CD4-positive, alpha-beta memory T cell (primary cell): ENCODE measurements around the gene NUP188. TPM values are rescaled to one million over a fixed set of nuclear protein-coding genes. Genes with fewer than 3 reads are reported as not detected.
A peak's percentile ranks its signal among the peaks of the same experiment; 100 is the strongest.

Source experiments
- CTCF ChIA-PET: fragments of 350-600 bp; sonication (Branson Sonifier 250); formaldehyde crosslinking; loops from one replicate; lab custom pipeline; 2021; ENCODE audit warnings: inconsistent platforms; ENCODE audit not compliant: partially characterized antibody; lab: Charles Lee
- POLR2A ChIA-PET: fragments of 350-600 bp; sonication (Branson Sonifier 250); formaldehyde crosslinking; loops from one replicate; lab custom pipeline; 2021; ENCODE audit not compliant: partially characterized antibody; lab: Charles Lee
- DNase-seq, 5 donors: peaks; one replicate each; pipeline versions ENCODE4 v3.0.0 to v3.0.0-alpha.2; 2020 to 2022; ENCODE audit warnings: mixed read lengths in 1 of 5
- H3K27ac ChIP-seq: one replicate; pipeline ENCODE4 v1.7.0; 2013; ENCODE audit warnings: low read depth, low read length
- H3K27me3 ChIP-seq: 2 replicates; pipeline ENCODE4 v1.7.0; 2013; ENCODE audit warnings: mild to moderate bottlenecking, low read length, moderate library complexity; ENCODE audit not compliant: insufficient read depth
- H3K36me3 ChIP-seq: 2 replicates; pipeline ENCODE4 v1.7.0; 2013; ENCODE audit warnings: mild to moderate bottlenecking, low read length, moderate library complexity; ENCODE audit not compliant: insufficient read depth
- H3K4me1 ChIP-seq: 2 replicates; pipeline ENCODE4 v1.7.0; 2013; ENCODE audit warnings: mild to moderate bottlenecking, low read length, moderate library complexity; ENCODE audit not compliant: insufficient read depth
- H3K4me3 ChIP-seq, 2 donors: one replicate each; pipeline ENCODE4 v1.7.0; 2013; ENCODE audit warnings: low read length in 2 of 2, mild to moderate bottlenecking in 1 of 2
- H3K9me3 ChIP-seq, 2 donors: one replicate each; pipeline ENCODE4 v1.7.0; 2013; ENCODE audit warnings: low read length in 2 of 2, control low read depth in 1 of 2; ENCODE audit not compliant: control insufficient read depth in 1 of 2
- H3K27ac Mint-ChIP-seq, 7 donors: one replicate each; pipeline ENCODE4 v1.8.0; 2020 to 2021; ENCODE audit warnings: mixed read lengths in 7 of 7, mild to moderate bottlenecking in 6 of 7, inconsistent platforms in 3 of 7, moderate library complexity in 3 of 7
- H3K27me3 Mint-ChIP-seq, 2 donors: one replicate each; pipeline ENCODE4 v1.8.0; 2020 to 2021; ENCODE audit warnings: mixed read lengths in 2 of 2
- H3K36me3 Mint-ChIP-seq, 2 donors: one replicate each; pipeline ENCODE4 v1.8.0; 2020 to 2021; ENCODE audit warnings: mixed read lengths in 2 of 2, inconsistent platforms in 1 of 2, mild to moderate bottlenecking in 1 of 2
- H3K4me1 Mint-ChIP-seq, 4 donors: one replicate each; pipeline ENCODE4 v1.8.0; 2020 to 2021; ENCODE audit warnings: mixed read lengths in 4 of 4, mild to moderate bottlenecking in 1 of 4
- H3K4me3 Mint-ChIP-seq, 8 donors: one replicate each; pipeline ENCODE4 v1.8.0; 2020 to 2021; ENCODE audit warnings: mixed read lengths in 8 of 8, mild to moderate bottlenecking in 7 of 8, moderate library complexity in 6 of 8, inconsistent platforms in 3 of 8
- H3K9me3 Mint-ChIP-seq, 8 donors: one replicate each; pipeline ENCODE4 v1.8.0; 2020 to 2021; ENCODE audit warnings: mixed read lengths in 8 of 8, mild to moderate bottlenecking in 5 of 8, inconsistent platforms in 3 of 8, moderate library complexity in 1 of 8
- intact Hi-C: fragments of 100-400 bp; cut with micrococcal nuclease; formaldehyde crosslinking; loops from one replicate; pipeline ENCODE4 v1.15.1; 2023
- polyA plus RNA-seq, 2 donors: library from polyadenylated mRNA; unstranded; fragments of 300-500 nt; fragmentation: Illumina TruSeq; gene quantifications; one replicate each; pipeline ENCODE4 v1.2.3, GENCODE V29; 2021
- total RNA-seq, 2 experiments: library from RNA; stranded (reverse); gene quantifications; one replicate each; pipeline ENCODE4 v1.2.3, GENCODE V29; 2021

The NUP188 gene
- total and polyA plus RNA-seq, 4 experiments from 2014 or later: 27.2 to 70.8 (median 54.8) TPM

GRCh38 chr9:128901822-128902221, 45.7 kb upstream of the NUP188 start:
- Mint-ChIP-seq H3K36me3 (peaks cover 11 to 12% of the 10 kb centered on the region in 2 donors), H3K27ac (peak overlapping the region; percentile 84 to 99 (median 98)), H3K4me1 (peaks cover 37 to 80% (median 62%) of the 10 kb centered on the region in 4 donors), H3K9me3 (no peaks in the 10 kb centered on the region), H3K27me3 (no peaks in the 10 kb centered on the region), H3K4me3 (peak overlapping the region; percentile 76 to 87 (median 84))
- ChIA-PET CTCF (interaction anchor here (2.6 to 2.7 kb wide), 2 partner anchors 20 to 26 kb away, joined by 7 to 15 read pairs; partner anchors contain the start of genes KYAT1 and LRRC8A), POLR2A (interaction anchor here (0.6 to 12.5 kb wide), 16 partner anchors 8 to 349 kb away, joined by 3 to 110 read pairs (median 6); partner anchors contain the start of genes DOLK, ENDOG, KYAT1 and LRRC8A)
- Histone ChIP-seq H3K4me3 (peak overlapping the region; percentile 14 to 19), H3K4me1 (peaks cover 91% of the 10 kb centered on the region), H3K36me3 (peaks cover 5% of the 10 kb centered on the region), H3K27ac (peak overlapping the region; percentile 76), H3K27me3 (no peaks in the 10 kb centered on the region), H3K9me3 (no peaks in the 10 kb centered on the region)
- DNase-seq: no peak
- intact Hi-C loops: loop anchor here (1.0 kb wide), 2 partner anchors 20 to 26 kb away; partner anchors contain the start of gene LRRC8A

- peaks cover 5% of the 10 kb centered on the region for H3K36me3 ChIP-seq
- Mint-ChIP-seq H3K9me3 (no peaks in the 10 kb centered on the region), H3K27me3 (no peaks in the 10 kb centered on the region), H3K27ac (peak overlapping the region; percentile 84 to 99 (median 98)), H3K4me3 (peak overlapping the region; percentile 76 to 87 (median 84)), H3K36me3 (peaks cover 12 to 15% of the 10 kb centered on the region in 2 donors), H3K4me1 (peaks cover 35 to 83% (median 65%) of the 10 kb centered on the region in 4 donors)
- no peaks in the 10 kb centered on the region for H3K9me3 ChIP-seq
- POLR2A ChIA-PET: interaction anchor here (0.5 to 12.5 kb wide), 17 partner anchors 8 to 349 kb away, joined by 3 to 110 read pairs (median 5); partner anchors contain the start of genes DOLK, ENDOG, KYAT1 and LRRC8A
- peak; percentile 85 to 92 (median 88) for DNase-seq
- no peaks in the 10 kb centered on the region for H3K27me3 ChIP-seq
- CTCF ChIA-PET: interaction anchor here (2.6 to 2.7 kb wide), 2 partner anchors 20 to 25 kb away, joined by 7 to 15 read pairs; partner anchors contain the start of genes KYAT1 and LRRC8A
- H3K4me3 ChIP-seq: peak overlapping the region; percentile 14 to 45
- H3K4me1 ChIP-seq: peaks cover 87% of the 10 kb centered on the region
- H3K27ac ChIP-seq: peak overlapping the region; percentile 76
- intact Hi-C loops: loop anchor here (1.0 kb wide), 2 partner anchors 20 to 26 kb away; partner anchors contain the start of gene LRRC8A
These were observed 45.0 kb upstream of the NUP188 start for GRCh38 chr9:128902351-128903078.

GRCh38 chr9:128903079-128903461, 44.4 kb upstream of the NUP188 start:
- intact Hi-C loops: no loop called here
- H3K36me3 ChIP-seq: peaks cover 11% of the 10 kb centered on the region

GRCh38 chr9:128903871-128904620, 43.5 kb upstream of the NUP188 start:
- Histone ChIP-seq H3K36me3 (peaks cover 21% of the 10 kb centered on the region), H3K4me1 (peaks cover 72% of the 10 kb centered on the region), H3K27me3 (no peaks in the 10 kb centered on the region), H3K4me3 (no peak overlapping the region), H3K9me3 (no peaks in the 10 kb centered on the region), H3K27ac (peak overlapping the region; percentile 76)
- peak overlapping the region in 3 of 8 donors; percentile 31 to 59 (median 39) for H3K4me3 Mint-ChIP-seq
- ChIA-PET CTCF (no interaction called here), POLR2A (interaction anchor here (1.2 kb wide), 1 partner anchor 134 kb away, joined by 3 read pairs; no protein-coding TSS in a partner anchor)
- H3K9me3 Mint-ChIP-seq: no peaks in the 10 kb centered on the region
- intact Hi-C loops: no loop called here
- no peak for DNase-seq
- peaks cover 30 to 84% (median 57%) of the 10 kb centered on the region in 4 donors for H3K4me1 Mint-ChIP-seq
- no peaks in the 10 kb centered on the region for H3K27me3 Mint-ChIP-seq
- peaks cover 17 to 22% of the 10 kb centered on the region in 2 donors for H3K36me3 Mint-ChIP-seq
- H3K27ac Mint-ChIP-seq: peak overlapping the region; percentile 84 to 99 (median 91)

More at GRCh38 chr9:128903079-128903461, 44.4 kb upstream of the NUP188 start:
- H3K9me3 Mint-ChIP-seq: no peaks in the 10 kb centered on the region
- peaks cover 14 to 19% of the 10 kb centered on the region in 2 donors for H3K36me3 Mint-ChIP-seq
- peaks cover 82% of the 10 kb centered on the region for H3K4me1 ChIP-seq
- DNase-seq: no peak
- H3K4me3 ChIP-seq: peak overlapping the region in 1 of 2 donors; percentile 45
- H3K27me3 ChIP-seq: no peaks in the 10 kb centered on the region
- ChIA-PET CTCF (interaction anchor here (2.6 kb wide), 1 partner anchor 25 kb away, joined by 15 read pairs; no protein-coding TSS in a partner anchor), POLR2A (interaction anchor here (0.6 to 12.5 kb wide), 10 partner anchors 9 to 125 kb away, joined by 3 to 110 read pairs (median 7); partner anchors contain the start of genes DOLK, ENDOG, KYAT1 and LRRC8A)
- no peaks in the 10 kb centered on the region for H3K9me3 ChIP-seq
- peak overlapping the region in 7 of 8 donors; percentile 76 to 87 (median 83) for H3K4me3 Mint-ChIP-seq
- H3K27ac ChIP-seq: peak overlapping the region; percentile 76
- peaks cover 33 to 84% (median 63%) of the 10 kb centered on the region in 4 donors for H3K4me1 Mint-ChIP-seq
- no peaks in the 10 kb centered on the region for H3K27me3 Mint-ChIP-seq
- peak overlapping the region; percentile 84 to 99 (median 98) for H3K27ac Mint-ChIP-seq

GRCh38 chr9:128905964-128906363, 41.5 kb upstream of the NUP188 start:
- POLR2A ChIA-PET: no interaction called here
- peaks cover 64% of the 10 kb centered on the region for H3K4me1 ChIP-seq
- H3K27ac Mint-ChIP-seq: peak overlapping the region in 6 of 7 donors; percentile 19 to 83 (median 69)
- no peaks in the 10 kb centered on the region for H3K27me3 ChIP-seq
- no peak for DNase-seq
- H3K4me3 Mint-ChIP-seq: no peak overlapping the region
- CTCF ChIA-PET: no interaction called here
- no peak overlapping the region for H3K27ac ChIP-seq
- no peaks in the 10 kb centered on the region for H3K9me3 Mint-ChIP-seq
- H3K36me3 ChIP-seq: peaks cover 38% of the 10 kb centered on the region
- H3K9me3 ChIP-seq: no peaks in the 10 kb centered on the region
- H3K36me3 Mint-ChIP-seq: peaks cover 25 to 32% of the 10 kb centered on the region in 2 donors
- H3K4me3 ChIP-seq: no peak overlapping the region
- peaks cover 19 to 81% (median 48%) of the 10 kb centered on the region in 4 donors for H3K4me1 Mint-ChIP-seq
- no peaks in the 10 kb centered on the region for H3K27me3 Mint-ChIP-seq
- intact Hi-C loops: no loop called here

- ChIA-PET POLR2A (no interaction called here), CTCF (no interaction called here)
- intact Hi-C loops: no loop called here
- Mint-ChIP-seq H3K27me3 (no peaks in the 10 kb centered on the region), H3K4me3 (peak overlapping the region in 1 of 8 donors; percentile 51), H3K36me3 (peaks cover 25 to 35% of the 10 kb centered on the region in 2 donors), H3K27ac (peak overlapping the region in 6 of 7 donors; percentile 18 to 94 (median 73)), H3K4me1 (peaks cover 24 to 81% (median 49%) of the 10 kb centered on the region in 4 donors), H3K9me3 (no peaks in the 10 kb centered on the region)
- H3K27me3 ChIP-seq: no peaks in the 10 kb centered on the region
- no peak overlapping the region for H3K4me3 ChIP-seq
- peaks cover 41% of the 10 kb centered on the region for H3K36me3 ChIP-seq
- H3K27ac ChIP-seq: no peak overlapping the region
- no peaks in the 10 kb centered on the region for H3K9me3 ChIP-seq
- peaks cover 64% of the 10 kb centered on the region for H3K4me1 ChIP-seq
- DNase-seq: no peak
These were observed 40.8 kb upstream of the NUP188 start for GRCh38 chr9:128906741-128907140.
